Measurements from ENCODE around the gene RANGRF. TPM values are rescaled to one million over a fixed set of nuclear protein-coding genes. Genes with fewer than 3 reads are reported as not detected.
A peak's percentile ranks its signal among the peaks of the same experiment; 100 is the strongest.

Gene RANGRF
- total RNA-seq, 1 donor from 2014 or later: 48.5 TPM

DNA sequence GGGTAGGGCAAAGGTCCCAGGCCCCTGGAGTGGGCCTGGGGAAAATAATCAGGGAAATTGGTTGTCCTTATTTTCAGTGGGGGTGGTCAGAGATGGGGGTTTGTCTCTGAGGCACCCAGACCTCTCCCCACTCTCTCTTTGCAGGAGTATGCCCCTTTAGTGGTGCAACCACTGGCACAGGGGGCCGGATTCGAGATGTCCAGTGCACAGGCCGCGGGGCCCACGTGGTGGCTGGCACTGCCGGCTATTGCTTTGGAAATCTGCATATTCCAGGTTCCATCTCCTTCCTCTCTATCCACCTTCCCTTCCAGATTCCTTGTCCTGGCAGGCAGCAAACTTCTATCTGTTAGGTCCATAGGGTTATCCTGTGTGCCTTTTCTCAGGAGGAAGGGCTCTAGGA lies 31.8 kb upstream of the RANGRF start:
- no peak overlapping the region for H3K27ac Mint-ChIP-seq (ENCODE audit: unreplicated experiment)
- H3K4me1 Mint-ChIP-seq: no peaks in the 10 kb centered on the region
- H3K9me3 Mint-ChIP-seq: no peaks in the 10 kb centered on the region
- peaks cover 18% of the 10 kb centered on the region for H3K36me3 Mint-ChIP-seq (ENCODE audit: low read depth)
- peak overlapping the region; percentile 23 for H3K4me3 Mint-ChIP-seq
- TF ChIP-seq, protein P1, sequence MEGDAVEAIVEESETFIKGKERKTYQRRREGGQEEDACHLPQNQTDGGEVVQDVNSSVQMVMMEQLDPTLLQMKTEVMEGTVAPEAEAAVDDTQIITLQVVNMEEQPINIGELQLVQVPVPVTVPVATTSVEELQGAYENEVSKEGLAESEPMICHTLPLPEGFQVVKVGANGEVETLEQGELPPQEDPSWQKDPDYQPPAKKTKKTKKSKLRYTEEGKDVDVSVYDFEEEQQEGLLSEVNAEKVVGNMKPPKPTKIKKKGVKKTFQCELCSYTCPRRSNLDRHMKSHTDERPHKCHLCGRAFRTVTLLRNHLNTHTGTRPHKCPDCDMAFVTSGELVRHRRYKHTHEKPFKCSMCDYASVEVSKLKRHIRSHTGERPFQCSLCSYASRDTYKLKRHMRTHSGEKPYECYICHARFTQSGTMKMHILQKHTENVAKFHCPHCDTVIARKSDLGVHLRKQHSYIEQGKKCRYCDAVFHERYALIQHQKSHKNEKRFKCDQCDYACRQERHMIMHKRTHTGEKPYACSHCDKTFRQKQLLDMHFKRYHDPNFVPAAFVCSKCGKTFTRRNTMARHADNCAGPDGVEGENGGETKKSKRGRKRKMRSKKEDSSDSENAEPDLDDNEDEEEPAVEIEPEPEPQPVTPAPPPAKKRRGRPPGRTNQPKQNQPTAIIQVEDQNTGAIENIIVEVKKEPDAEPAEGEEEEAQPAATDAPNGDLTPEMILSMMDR (conservative IDR thresholded peaks at IDR 0.05): no peak
- no peaks in the 10 kb centered on the region for H3K27me3 Mint-ChIP-seq (ENCODE audit: low read depth)
- DNase-seq (ENCODE audit: low read depth, low spot score): no peak

DNA sequence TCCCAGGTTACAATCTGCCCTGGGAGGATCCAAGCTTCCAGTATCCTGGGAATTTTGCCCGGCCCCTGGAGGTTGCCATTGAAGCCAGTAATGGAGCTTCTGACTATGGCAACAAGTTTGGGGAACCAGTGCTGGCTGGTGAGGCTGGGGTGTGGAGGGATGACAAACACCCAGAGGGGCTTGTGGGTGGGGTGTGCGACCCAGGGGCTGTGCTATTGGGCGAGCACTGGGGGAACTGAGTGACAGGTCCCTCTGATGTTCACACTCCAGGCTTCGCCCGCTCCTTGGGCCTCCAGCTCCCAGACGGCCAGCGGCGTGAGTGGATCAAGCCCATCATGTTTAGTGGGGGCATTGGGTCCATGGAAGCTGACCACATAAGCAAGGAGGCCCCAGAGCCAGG lies 30.7 kb upstream of the RANGRF start:
- TF ChIP-seq, protein P1 (conservative IDR thresholded peaks at IDR 0.05): no peak
- Mint-ChIP-seq H3K27ac (ENCODE audit: unreplicated experiment) (no peak overlapping the region), H3K27me3 (ENCODE audit: low read depth) (no peaks in the 10 kb centered on the region), H3K36me3 (ENCODE audit: low read depth) (peaks cover 19% of the 10 kb centered on the region), H3K4me1 (no peaks in the 10 kb centered on the region), H3K9me3 (no peaks in the 10 kb centered on the region), H3K4me3 (no peak overlapping the region)
- DNase-seq (ENCODE audit: low read depth, low spot score): no peak

DNA sequence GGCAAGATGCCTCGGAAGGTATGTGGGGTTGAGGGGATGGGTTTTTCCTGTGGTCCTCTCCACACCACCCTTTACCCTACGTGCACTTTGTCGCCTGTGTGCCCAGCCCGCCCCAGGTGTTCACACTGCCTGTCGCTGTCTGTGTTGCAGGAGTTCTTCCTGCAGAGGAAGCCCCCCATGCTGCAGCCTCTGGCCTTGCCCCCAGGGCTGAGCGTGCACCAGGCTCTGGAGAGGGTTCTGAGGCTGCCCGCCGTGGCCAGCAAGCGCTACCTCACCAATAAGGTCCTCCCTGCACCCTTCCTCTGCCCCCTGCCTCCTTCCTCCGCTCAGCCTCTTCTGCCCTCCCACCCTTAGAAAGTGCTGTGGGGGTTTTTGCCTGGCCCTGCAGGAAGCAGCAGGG lies 24.1 kb upstream of the RANGRF start:
- H3K36me3 Mint-ChIP-seq (ENCODE audit: low read depth): peaks cover 15% of the 10 kb centered on the region
- no peaks in the 10 kb centered on the region for H3K9me3 Mint-ChIP-seq
- no peak overlapping the region for H3K4me3 Mint-ChIP-seq
- TF ChIP-seq, protein P1 (conservative IDR thresholded peaks at IDR 0.05): no peak
- H3K27ac Mint-ChIP-seq (ENCODE audit: unreplicated experiment): no peak overlapping the region
- DNase-seq (ENCODE audit: low read depth, low spot score): no peak
- H3K4me1 Mint-ChIP-seq: no peaks in the 10 kb centered on the region
- no peaks in the 10 kb centered on the region for H3K27me3 Mint-ChIP-seq (ENCODE audit: low read depth)

DNA sequence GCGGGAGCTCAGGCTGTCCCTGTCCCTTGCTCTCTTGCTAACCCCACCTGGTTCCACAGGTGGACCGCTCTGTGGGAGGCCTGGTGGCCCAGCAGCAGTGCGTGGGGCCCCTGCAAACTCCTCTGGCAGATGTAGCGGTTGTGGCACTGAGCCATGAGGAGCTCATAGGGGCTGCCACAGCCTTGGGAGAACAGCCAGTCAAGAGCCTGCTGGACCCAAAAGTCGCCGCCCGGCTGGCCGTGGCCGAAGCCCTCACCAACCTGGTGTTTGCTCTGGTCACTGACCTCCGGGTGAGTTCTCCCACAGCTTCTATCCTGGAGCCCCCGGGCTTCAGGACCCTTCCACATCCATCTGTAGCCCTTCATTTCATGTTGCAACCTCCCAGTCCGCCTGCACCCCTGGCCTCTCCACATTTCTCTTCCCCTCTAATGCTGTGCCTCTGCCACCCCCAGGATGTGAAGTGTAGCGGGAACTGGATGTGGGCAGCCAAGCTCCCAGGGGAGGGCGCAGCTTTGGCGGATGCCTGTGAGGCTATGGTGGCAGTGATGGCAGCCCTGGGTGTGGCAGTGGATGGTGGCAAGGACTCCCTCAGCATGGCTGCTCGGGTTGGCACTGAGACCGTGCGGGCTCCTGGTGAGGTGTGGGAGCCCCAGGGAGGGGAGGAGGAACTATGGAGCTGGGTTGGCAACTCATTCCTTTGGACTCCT lies 23.5 kb upstream of the RANGRF start:
- no peak overlapping the region for H3K27ac Mint-ChIP-seq (ENCODE audit: unreplicated experiment)
- no peak overlapping the region for H3K4me3 Mint-ChIP-seq
- H3K36me3 Mint-ChIP-seq (ENCODE audit: low read depth): peaks cover 16% of the 10 kb centered on the region
- TF ChIP-seq, protein P1 (conservative IDR thresholded peaks at IDR 0.05): no peak
- no peaks in the 10 kb centered on the region for H3K4me1 Mint-ChIP-seq
- no peaks in the 10 kb centered on the region for H3K27me3 Mint-ChIP-seq (ENCODE audit: low read depth)
- no peak for DNase-seq (ENCODE audit: low read depth, low spot score)
- H3K9me3 Mint-ChIP-seq: no peaks in the 10 kb centered on the region

DNA sequence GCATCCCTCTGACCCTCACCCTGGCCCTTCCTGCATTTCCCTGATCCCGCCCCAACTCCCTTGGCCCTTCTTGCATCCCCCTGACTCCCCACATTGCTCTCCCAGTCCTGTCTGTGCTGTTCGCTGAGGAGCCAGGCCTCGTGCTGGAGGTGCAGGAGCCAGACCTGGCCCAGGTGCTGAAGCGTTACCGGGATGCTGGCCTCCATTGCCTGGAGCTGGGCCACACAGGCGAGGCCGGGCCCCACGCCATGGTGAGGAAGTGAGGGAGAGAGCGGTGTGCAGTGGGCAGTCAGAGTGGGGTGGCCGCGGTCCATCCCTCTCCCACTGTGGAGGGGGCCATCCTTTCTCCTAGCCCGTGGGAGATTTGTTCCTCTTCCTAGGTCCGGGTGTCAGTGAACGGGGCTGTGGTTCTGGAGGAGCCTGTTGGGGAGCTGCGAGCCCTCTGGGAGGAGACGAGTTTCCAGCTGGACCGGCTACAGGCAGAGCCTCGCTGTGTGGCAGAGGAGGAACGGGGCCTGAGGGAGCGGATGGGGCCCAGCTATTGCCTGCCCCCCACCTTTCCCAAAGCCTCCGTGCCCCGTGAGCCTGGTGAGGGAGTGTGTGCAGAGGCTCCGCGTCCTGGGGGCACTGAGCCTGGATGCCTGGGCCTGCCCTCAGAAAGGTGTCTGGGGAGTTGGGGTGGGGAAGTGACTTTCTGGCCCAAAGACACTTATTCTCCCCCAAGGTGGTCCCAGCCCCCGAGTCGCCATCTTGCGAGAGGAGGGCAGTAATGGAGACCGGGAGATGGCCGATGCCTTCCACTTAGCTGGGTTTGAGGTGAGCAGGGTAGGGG lies 21.6 kb upstream of the RANGRF start:
- TF ChIP-seq, protein P1 (conservative IDR thresholded peaks at IDR 0.05): no peak
- peaks cover 10% of the 10 kb centered on the region for H3K36me3 Mint-ChIP-seq (ENCODE audit: low read depth)
- H3K27ac Mint-ChIP-seq (ENCODE audit: unreplicated experiment): no peak overlapping the region
- H3K27me3 Mint-ChIP-seq (ENCODE audit: low read depth): no peaks in the 10 kb centered on the region
- DNase-seq (ENCODE audit: low read depth, low spot score): no peak
- H3K4me3 Mint-ChIP-seq: no peak overlapping the region
- H3K9me3 Mint-ChIP-seq: no peaks in the 10 kb centered on the region
- no peaks in the 10 kb centered on the region for H3K4me1 Mint-ChIP-seq

All from neural crest cell (in vitro differentiated cells).